Epithelial cell of proximal tubule (primary cell): Measurements from ENCODE around the gene CD151. TPM values are rescaled to one million over a fixed set of nuclear protein-coding genes. Genes with fewer than 3 reads are reported as not detected.

Experiments
- DNase-seq: peaks from one replicate; pipeline ENCODE4 v3.0.0-alpha.2; 2011; ENCODE audit warnings: low read depth
- H3K4me3 ChIP-seq: 2 replicates; pipeline ENCODE4 v1.5.1; 2011; ENCODE audit warnings: low read depth, mild to moderate bottlenecking, low read length
- total RNA-seq: library from RNA; depleted of rRNA; stranded (reverse); fragments of >200 nt; gene quantifications from 2 replicates; pipeline ENCODE4 v1.2.3, GENCODE V29; 2015
- TF ChIP-seq, protein P1 (sequence below): conservative IDR thresholded peaks from 2 replicates; pipeline ENCODE4 v1.5.1; 2012; ENCODE audit warnings: low read depth, mild to moderate bottlenecking, low read length

The CD151 gene
- total RNA-seq, 1 donor from 2014 or later: 538 TPM

DNA sequence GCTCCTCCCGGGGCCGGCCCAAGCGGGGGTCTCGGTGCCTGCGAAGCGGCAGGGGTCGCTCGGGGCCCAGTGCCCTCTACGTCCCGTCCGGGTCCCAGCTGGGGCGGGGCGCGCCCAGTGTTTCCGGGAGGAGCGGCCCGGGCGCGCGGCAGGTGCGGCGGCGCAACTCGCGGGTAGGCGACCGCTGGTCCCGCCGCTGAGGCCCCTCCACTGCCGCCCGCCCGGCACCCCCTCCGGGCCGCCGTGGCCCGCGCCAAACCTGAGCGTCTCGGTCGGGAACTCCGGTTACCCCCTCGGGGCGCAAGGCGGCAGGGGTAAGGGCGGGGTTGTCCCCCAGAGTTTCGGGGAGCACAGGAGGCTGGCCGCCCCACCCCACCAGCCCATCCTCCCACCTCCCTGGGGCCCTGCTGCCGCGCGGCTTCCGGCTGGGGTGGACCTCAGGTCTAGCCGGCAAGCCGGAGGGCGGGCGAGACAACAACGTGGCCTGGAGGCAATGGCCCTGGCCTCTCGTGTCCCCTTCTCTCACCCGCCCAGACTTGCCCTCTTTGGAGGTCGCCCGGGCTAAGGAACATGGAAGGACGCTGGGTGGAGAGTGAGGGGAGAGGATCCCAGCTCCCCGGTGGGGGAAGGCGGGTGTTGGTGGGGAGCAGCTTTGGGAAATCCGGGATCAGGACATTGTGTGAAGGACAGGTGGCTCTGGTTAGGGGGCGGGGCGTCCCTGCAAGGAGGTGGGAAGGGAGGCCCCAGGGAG is 5.4 kb upstream of the CD151 start:
- peak overlapping the region; percentile 48 for H3K4me3 ChIP-seq
- DNase-seq: no peak
- TF ChIP-seq, protein P1, sequence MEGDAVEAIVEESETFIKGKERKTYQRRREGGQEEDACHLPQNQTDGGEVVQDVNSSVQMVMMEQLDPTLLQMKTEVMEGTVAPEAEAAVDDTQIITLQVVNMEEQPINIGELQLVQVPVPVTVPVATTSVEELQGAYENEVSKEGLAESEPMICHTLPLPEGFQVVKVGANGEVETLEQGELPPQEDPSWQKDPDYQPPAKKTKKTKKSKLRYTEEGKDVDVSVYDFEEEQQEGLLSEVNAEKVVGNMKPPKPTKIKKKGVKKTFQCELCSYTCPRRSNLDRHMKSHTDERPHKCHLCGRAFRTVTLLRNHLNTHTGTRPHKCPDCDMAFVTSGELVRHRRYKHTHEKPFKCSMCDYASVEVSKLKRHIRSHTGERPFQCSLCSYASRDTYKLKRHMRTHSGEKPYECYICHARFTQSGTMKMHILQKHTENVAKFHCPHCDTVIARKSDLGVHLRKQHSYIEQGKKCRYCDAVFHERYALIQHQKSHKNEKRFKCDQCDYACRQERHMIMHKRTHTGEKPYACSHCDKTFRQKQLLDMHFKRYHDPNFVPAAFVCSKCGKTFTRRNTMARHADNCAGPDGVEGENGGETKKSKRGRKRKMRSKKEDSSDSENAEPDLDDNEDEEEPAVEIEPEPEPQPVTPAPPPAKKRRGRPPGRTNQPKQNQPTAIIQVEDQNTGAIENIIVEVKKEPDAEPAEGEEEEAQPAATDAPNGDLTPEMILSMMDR: no peak

DNA sequence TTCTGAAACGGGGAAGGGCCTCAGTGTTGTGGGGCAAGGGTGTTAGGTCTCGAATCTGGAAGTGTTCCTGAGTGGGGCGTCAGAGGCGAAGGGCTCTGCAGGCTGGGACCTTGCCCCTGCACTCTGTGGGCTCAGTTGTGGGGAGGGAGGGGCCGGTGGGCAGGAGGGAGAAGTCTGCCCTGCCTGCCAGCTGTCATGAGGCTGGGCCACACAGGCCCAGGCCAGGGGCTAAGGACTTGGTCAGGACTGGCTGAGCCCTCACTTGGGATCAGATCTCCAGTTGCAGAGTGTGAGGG is 4.9 kb upstream of the CD151 start, which contains the start of gene CRACR2B:
Gene CRACR2B, plus strand, starts transcription at position 23 of the 296 bp plus-strand sequence. CDS start 689 bp downstream, outside the sequence.
- peak within 1 kb of the TSS; percentile 48 for H3K4me3 ChIP-seq
- DNase-seq: no peak
- TF ChIP-seq, protein P1: no peak

DNA sequence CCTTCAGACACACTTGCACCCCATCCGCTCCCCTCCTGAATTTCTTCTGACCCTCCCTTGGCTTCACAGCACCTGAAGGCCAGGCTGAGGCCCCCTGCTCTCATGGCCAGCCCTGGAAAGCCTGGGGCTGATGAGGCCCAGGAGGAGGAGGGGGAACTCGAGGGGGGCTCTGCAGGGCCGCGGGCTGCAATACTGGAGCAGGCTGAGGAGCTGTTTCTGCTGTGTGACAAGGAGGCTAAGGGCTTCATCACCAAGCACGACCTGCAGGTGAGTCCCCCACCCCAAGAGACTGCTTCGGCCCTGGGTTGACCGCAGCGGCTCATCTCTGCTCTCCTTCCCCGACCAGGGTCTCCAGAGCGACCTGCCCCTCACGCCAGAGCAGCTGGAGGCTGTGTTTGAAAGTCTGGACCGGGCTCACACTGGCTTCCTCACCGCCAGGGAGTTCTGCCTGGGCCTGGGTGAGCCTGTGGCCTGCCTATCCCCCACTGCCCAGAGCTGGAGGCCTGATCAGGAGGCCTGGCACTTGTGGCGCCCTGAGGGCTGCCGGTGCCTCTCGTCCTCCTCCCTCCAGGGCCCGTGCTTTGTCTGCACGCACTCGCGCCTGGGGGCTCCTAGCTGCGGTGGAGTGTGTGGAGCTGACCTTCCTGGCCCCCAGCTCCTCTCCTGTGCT is 4.1 kb upstream of the CD151 start:
- TF ChIP-seq, protein P1: no peak
- DNase-seq: no peak
- no peak overlapping the region for H3K4me3 ChIP-seq

DNA sequence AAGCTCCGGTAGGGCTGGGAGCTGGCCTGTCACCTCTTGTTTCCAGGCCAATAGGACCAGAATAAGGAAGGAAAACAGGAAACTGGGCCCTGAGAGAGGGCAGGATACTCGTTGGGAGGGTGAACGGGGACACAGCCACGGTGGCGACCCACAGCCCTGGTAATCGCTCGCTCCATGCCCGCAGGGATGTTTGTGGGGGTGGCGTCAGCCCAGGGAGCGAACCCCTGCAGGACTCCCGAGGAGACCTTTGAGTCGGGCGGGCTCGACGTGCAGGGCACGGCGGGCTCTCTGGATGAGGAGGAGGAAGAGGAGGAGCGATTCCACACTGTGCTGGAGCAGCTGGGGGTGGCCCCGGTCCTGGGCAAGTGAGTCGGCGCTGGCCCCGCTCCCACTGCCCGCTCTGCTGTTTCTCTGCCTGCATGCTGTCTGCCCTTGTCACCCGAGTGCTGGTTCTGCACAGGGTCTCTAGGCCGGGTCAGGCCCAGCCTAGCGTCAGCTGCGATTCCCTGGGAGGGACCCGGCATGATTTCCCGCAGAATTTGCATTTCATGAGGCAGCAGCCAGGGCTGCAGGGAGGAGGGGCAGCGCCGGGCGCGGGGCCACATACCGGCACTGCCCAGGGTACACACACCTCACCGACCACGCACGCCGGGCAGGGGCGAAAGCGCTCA is 3.4 kb upstream of the CD151 start:
- TF ChIP-seq, protein P1: no peak
- peak overlapping the region; percentile 53 for H3K4me3 ChIP-seq
- no peak for DNase-seq

DNA sequence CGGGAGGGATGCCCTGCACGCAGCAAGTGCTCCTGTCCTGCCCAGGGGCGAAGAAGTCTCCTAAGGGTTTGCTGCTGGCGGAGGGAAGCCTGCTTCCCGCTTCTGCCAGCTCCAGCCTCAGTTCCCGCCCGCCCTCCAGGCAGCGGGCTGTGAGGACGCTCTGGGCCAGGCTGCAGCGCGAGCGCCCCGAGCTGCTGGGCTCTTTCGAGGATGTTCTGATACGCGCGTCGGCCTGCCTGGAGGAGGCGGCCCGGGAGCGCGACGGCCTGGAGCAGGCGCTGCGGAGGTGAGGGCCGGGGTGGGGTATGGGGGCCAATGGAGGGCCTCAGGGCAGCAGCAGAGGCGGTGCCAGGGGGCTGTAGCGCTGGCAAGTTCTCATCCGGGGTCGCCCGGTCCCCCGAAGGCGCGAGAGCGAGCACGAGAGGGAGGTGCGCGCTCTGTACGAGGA is 2.9 kb upstream of the CD151 start:
- DNase-seq: no peak
- peak overlapping the region; percentile 53 for H3K4me3 ChIP-seq
- TF ChIP-seq, protein P1: no peak

DNA sequence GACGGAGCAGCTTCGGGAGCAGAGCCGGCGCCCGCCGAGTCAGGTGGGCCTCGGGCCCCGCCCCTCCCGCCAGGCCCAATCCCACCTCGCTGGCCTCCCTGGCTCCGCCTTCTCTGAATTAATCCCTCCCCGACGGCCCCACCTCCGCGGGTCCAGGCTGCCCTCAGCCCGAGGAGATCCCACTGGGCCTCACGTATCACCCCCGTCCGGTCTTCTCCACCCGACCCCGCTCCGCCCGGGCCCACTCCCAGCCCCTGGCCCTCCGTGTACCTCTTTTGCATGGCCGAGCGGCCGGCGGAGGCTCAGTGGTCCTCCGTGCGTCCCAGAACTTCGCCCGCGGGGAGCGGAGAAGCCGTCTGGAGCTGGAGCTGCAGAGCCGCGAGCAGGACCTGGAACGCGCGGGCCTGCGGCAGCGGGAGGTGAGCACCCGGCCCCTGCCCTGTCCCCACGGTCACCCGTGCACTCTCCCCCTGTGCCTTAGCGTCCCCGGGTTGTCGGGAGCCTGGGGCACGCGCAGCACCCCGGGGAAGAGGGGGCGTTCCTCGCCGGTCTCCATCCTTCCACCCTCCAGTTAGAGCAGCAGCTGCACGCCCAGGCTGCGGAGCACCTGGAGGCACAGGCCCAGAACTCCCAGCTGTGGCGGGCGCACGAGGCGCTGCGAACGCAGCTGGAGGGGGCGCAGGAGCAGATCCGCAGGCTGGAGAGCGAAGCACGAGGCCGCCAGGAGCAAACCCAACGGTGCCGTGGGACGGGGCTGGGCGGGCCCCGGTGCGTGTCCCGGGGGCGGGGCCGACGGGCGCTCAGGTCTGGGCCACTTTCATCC is 2.2 kb upstream of the CD151 start:
- no peak for DNase-seq
- H3K4me3 ChIP-seq: peak overlapping the region; percentile 53
- TF ChIP-seq, protein P1: no peak
